Right hindlimb (tissue), 1 donor: Measurements from ENCODE around the gene BOD1L2.

Experiments
- DNase-seq: peaks from one replicate; pipeline ENCODE4 v3.0.0-alpha.2; 2018

The BOD1L2 gene

GRCh38 chr18:57146956-57147636 lies at the start of gene BOD1L2:
Gene BOD1L2, plus strand, starts transcription at chr18:57147087. Its CDS starts 226 bp downstream, at chr18:57147313.
- DNase-seq: no peak

GRCh38 chr18:57107140-57107832 lies 39.6 kb upstream of the BOD1L2 start:
- no peak for DNase-seq

GRCh38 chr18:57110290-57110689 lies 36.6 kb upstream of the BOD1L2 start:
- no peak for DNase-seq

GRCh38 chr18:57113799-57114420 lies 33.0 kb upstream of the BOD1L2 start:
- no peak for DNase-seq

GRCh38 chr18:57116598-57117132 lies 30.2 kb upstream of the BOD1L2 start:
- DNase-seq: no peak

- DNase-seq: no peak
These were observed 25.3 kb upstream of the BOD1L2 start for GRCh38 chr18:57121542-57122112.

- DNase-seq: no peak
These were observed 23.9 kb upstream of the BOD1L2 start for GRCh38 chr18:57122936-57123510.

GRCh38 chr18:57125627-57126026 lies 21.3 kb upstream of the BOD1L2 start:
- DNase-seq: no peak

- DNase-seq: no peak
These were observed 18.5 kb upstream of the BOD1L2 start for GRCh38 chr18:57128220-57128932.

- DNase-seq: no peak
These were observed 15.8 kb upstream of the BOD1L2 start for GRCh38 chr18:57131101-57131500.

- DNase-seq: no peak
These were observed 15.1 kb upstream of the BOD1L2 start for GRCh38 chr18:57131782-57132181.

GRCh38 chr18:57134618-57135135 lies 12.2 kb upstream of the BOD1L2 start:
- DNase-seq: no peak

- no peak for DNase-seq
These were observed 11.2 kb upstream of the BOD1L2 start for GRCh38 chr18:57135699-57136098.

- no peak for DNase-seq
These were observed 9.0 kb upstream of the BOD1L2 start for GRCh38 chr18:57137847-57138246.

- no peak for DNase-seq
These were observed 5.4 kb upstream of the BOD1L2 start for GRCh38 chr18:57141208-57142129.

- no peak for DNase-seq
These were observed 4.6 kb upstream of the BOD1L2 start for GRCh38 chr18:57142324-57142723.

- DNase-seq: no peak
These were observed 3.6 kb upstream of the BOD1L2 start for GRCh38 chr18:57143265-57143664.

- DNase-seq: no peak
These were observed 1.4 kb downstream of the BOD1L2 start for GRCh38 chr18:57148263-57148662.

GRCh38 chr18:57149051-57149450 lies 2.2 kb downstream of the BOD1L2 start:
- DNase-seq: no peak

GRCh38 chr18:57149531-57149930 lies 2.6 kb downstream of the BOD1L2 start:
- DNase-seq: no peak

- DNase-seq: no peak
These were observed 3.2 kb downstream of the BOD1L2 start for GRCh38 chr18:57150081-57150480.
